Measurements from ENCODE around the gene NALCN. TPM values are rescaled to one million over a fixed set of nuclear protein-coding genes. Genes with fewer than 3 reads are reported as not detected.

Gene NALCN
- total RNA-seq, 4 donors from 2014 or later = under 0.01 to 13.2 (median 1.4) TPM

DNA sequence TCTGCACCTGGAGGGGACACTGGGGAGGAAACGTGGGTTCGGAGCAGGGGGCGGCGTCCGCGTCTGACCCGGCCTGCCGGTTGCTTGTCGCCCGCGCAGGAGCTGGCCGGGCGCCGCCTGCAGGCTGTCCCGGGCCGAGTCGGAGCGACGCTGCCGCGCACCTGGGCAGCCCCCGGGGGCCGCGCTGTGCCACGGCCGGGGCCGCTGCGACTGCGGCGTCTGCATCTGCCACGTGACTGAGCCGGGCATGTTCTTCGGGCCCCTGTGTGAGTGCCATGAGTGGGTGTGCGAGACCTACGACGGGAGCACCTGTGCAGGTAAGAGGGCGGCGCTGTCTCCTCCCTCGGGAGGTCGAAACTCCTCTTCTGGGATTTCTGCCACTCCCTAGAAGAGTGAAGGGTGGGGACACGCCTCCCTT, 37.5 kb upstream of the NALCN start:
- Histone ChIP-seq H3K36me3 (no peaks in the 10 kb centered on the region), H3K27ac (no peak overlapping the region), H3K4me1 (no peaks in the 10 kb centered on the region), H3K27me3 (no peaks in the 10 kb centered on the region), H3K9me3 (no peaks in the 10 kb centered on the region), H3K4me3 (peak overlapping the region in 1 of 2 donors; percentile 26)
- intact Hi-C loops (cut with DNase I; ENCODE audit: low total_unique reads) = no loop called here
- TF ChIP-seq, protein P1, sequence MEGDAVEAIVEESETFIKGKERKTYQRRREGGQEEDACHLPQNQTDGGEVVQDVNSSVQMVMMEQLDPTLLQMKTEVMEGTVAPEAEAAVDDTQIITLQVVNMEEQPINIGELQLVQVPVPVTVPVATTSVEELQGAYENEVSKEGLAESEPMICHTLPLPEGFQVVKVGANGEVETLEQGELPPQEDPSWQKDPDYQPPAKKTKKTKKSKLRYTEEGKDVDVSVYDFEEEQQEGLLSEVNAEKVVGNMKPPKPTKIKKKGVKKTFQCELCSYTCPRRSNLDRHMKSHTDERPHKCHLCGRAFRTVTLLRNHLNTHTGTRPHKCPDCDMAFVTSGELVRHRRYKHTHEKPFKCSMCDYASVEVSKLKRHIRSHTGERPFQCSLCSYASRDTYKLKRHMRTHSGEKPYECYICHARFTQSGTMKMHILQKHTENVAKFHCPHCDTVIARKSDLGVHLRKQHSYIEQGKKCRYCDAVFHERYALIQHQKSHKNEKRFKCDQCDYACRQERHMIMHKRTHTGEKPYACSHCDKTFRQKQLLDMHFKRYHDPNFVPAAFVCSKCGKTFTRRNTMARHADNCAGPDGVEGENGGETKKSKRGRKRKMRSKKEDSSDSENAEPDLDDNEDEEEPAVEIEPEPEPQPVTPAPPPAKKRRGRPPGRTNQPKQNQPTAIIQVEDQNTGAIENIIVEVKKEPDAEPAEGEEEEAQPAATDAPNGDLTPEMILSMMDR (IDR thresholded peaks at IDR 0.05) = peak in 1 of 4 experiments; percentile 27
- TF ChIP-seq POLR2A (IDR thresholded peaks at IDR 0.05) = no peak
- DNase-seq = no peak

GRCh38 chr13:101452519-101453485, 36.5 kb upstream of the NALCN start, which contains the start of gene ITGBL1:
Gene ITGBL1 (plus strand): TSS chr13:101452675. CDS start chr13:101452834, 159 bp downstream.
- intact Hi-C loops (cut with DNase I; ENCODE audit: low total_unique reads) = no loop called here
- DNase-seq = no peak

GRCh38 chr13:101451641-101452040, 35.3 kb upstream of the NALCN start:
- H3K36me3 ChIP-seq = no peaks in the 10 kb centered on the region
- no peaks in the 10 kb centered on the region for H3K27me3 ChIP-seq
- H3K4me1 ChIP-seq = no peaks in the 10 kb centered on the region
- no peak overlapping the region for H3K27ac ChIP-seq
- no peak for DNase-seq
- H3K9me3 ChIP-seq = no peaks in the 10 kb centered on the region
- TF ChIP-seq, protein P1 (IDR thresholded peaks at IDR 0.05) = no peak
- no peak for TF ChIP-seq POLR2A (IDR thresholded peaks at IDR 0.05)
- intact Hi-C loops (cut with DNase I; ENCODE audit: low total_unique reads) = no loop called here
- no peak overlapping the region for H3K4me3 ChIP-seq

More at GRCh38 chr13:101452519-101453485, 36.5 kb upstream of the NALCN start, which contains the start of gene ITGBL1:
- no peak for TF ChIP-seq POLR2A (IDR thresholded peaks at IDR 0.05)
- TF ChIP-seq, protein P1 (IDR thresholded peaks at IDR 0.05) = no peak
- Histone ChIP-seq H3K9me3 (no peaks in the 10 kb centered on the region), H3K36me3 (no peaks in the 10 kb centered on the region), H3K27me3 (no peaks in the 10 kb centered on the region), H3K4me1 (no peaks in the 10 kb centered on the region), H3K27ac (no peak within 1 kb of the TSS), H3K4me3 (peak within 1 kb of the TSS; percentile 7 to 26)

GRCh38 chr13:101450749-101451130, 34.4 kb upstream of the NALCN start:
- H3K27ac ChIP-seq = no peak overlapping the region
- intact Hi-C loops (cut with DNase I; ENCODE audit: low total_unique reads) = no loop called here

More at GRCh38 chr13:101450749-101451130, 34.4 kb upstream of the NALCN start:
- Histone ChIP-seq H3K27me3 (no peaks in the 10 kb centered on the region), H3K4me1 (no peaks in the 10 kb centered on the region), H3K4me3 (no peak overlapping the region), H3K9me3 (no peaks in the 10 kb centered on the region), H3K36me3 (no peaks in the 10 kb centered on the region)
- TF ChIP-seq, protein P1 (IDR thresholded peaks at IDR 0.05) = no peak
- no peak for DNase-seq

All from uterus (tissue), 4 donors.